Measurements from ENCODE around the gene NIF3L1. TPM values are rescaled to one million over a fixed set of nuclear protein-coding genes. Genes with fewer than 3 reads are reported as not detected.

Gene NIF3L1
- total and polyA plus RNA-seq, 10 of the 15 experiments (the other 5 are each of a cell fraction or from before 2014, with no cell fraction given) = 27.6 to 95.9 (median 53.8) TPM

DNA sequence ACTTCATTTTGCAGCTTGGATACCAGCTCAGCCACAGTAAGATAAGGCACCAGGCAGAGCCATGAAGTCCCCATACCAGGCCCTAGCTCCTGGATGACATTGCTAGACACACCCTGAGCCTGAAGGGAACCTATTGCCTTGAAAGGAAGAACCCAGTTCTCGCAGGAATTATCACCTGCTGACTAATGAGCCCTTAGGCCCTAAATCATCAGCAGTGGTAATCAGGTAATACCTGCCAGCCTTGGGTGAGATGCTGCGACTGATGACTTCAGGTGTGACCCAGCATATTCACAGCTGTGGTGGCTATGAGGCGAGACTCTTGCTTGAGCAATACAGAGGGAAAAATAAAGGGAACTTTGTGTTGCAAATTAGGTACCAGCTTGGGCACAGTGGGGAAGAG, 49.7 kb upstream of the NIF3L1 start:
- Histone ChIP-seq H3K27me3 (replicated peaks in 1 of 2; ENCODE audit: control insufficient read depth in 2 of 2, insufficient read depth in 2 of 2, low read length in 1 of 2) (no peaks in the 10 kb centered on the region), H3K79me2 (ENCODE audit: control insufficient read depth, insufficient read depth, low read length) (no peaks in the 10 kb centered on the region), H3K4me2 (ENCODE audit: control insufficient read depth, insufficient read depth) (no peak overlapping the region), H2AFZ (ENCODE audit: control insufficient read depth, low read depth, low read length) (no peak overlapping the region), H3K27ac (ENCODE audit: control insufficient read depth, insufficient read depth) (no peak overlapping the region), H3K4me3 (no peak overlapping the region), H3K36me3 (ENCODE audit: control insufficient read depth in 2 of 2, insufficient read depth in 2 of 2, low read length in 1 of 2) (no peaks in the 10 kb centered on the region), H4K20me1 (ENCODE audit: control insufficient read depth, insufficient read depth) (no peaks in the 10 kb centered on the region), H3K4me1 (ENCODE audit: control insufficient read depth, insufficient read depth, low read length) (no peaks in the 10 kb centered on the region), H3K9ac (ENCODE audit: control insufficient read depth, insufficient read depth, low read length) (no peak overlapping the region), H3K9me3 (replicated peaks; ENCODE audit: control insufficient read depth, insufficient read depth, low read length) (no peaks in the 10 kb centered on the region; the same call in 1 of the 3 replicates)
- no TSS peak for BruUV-seq (replicated peaks)
- in situ Hi-C loops (cut with MboI) = no loop called here
- ChIA-PET RAD21 (ENCODE audit: unreplicated experiment) (no interaction called here), POLR2A (no interaction called here), CTCF (interaction anchor here (0.6 to 1.1 kb wide), 2 partner anchors 12 to 185 kb away, joined by 3 to 4 read pairs; no protein-coding TSS in a partner anchor), SMC1A (ENCODE audit: uncharacterized antibody, unreplicated experiment) (interaction anchor here (1.2 kb wide), 1 partner anchor 19 kb away, joined by 3 read pairs; no protein-coding TSS in a partner anchor)
- WGBS (ENCODE audit: insufficient coverage, insufficient replicate concordance, low lambda C conversion rate, missing lambda C conversion rate) = 51% methylated on average over 3 of the region's 3 CpGs
- intact Hi-C loops (cut with micrococcal nuclease; ENCODE audit: unreplicated experiment) = no loop called here
- DNase-seq (ENCODE audit: low read depth, low spot score) = no peak
- FAIRE-seq = no peak
- ATAC-seq = no peak
- TF ChIP-seq, protein P1, sequence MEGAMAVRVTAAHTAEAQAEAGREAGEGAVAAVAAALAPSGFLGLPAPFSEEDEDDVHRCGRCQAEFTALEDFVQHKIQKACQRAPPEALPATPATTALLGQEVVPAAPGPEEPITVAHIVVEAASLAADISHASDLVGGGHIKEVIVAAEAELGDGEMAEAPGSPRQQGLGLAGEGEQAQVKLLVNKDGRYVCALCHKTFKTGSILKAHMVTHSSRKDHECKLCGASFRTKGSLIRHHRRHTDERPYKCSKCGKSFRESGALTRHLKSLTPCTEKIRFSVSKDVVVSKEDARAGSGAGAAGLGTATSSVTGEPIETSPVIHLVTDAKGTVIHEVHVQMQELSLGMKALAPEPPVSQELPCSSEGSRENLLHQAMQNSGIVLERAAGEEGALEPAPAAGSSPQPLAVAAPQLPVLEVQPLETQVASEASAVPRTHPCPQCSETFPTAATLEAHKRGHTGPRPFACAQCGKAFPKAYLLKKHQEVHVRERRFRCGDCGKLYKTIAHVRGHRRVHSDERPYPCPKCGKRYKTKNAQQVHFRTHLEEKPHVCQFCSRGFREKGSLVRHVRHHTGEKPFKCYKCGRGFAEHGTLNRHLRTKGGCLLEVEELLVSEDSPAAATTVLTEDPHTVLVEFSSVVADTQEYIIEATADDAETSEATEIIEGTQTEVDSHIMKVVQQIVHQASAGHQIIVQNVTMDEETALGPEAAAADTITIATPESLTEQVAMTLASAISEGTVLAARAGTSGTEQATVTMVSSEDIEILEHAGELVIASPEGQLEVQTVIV (IDR thresholded peaks at IDR 0.05; ENCODE audit: borderline replicate concordance, partially characterized antibody) = no peak
- TF ChIP-seq TCF12 (IDR thresholded peaks at IDR 0.05; ENCODE audit: low read depth, low read length) (no peak), CHD2 (IDR thresholded peaks at IDR 0.05; ENCODE audit: borderline replicate concordance, low read depth, low read length) (no peak), NBN (IDR thresholded peaks at IDR 0.05) (no peak), MEF2A (IDR thresholded peaks at IDR 0.05; ENCODE audit: insufficient read depth, low read depth, low read length) (no peak), RCOR1 (conservative IDR thresholded peaks at IDR 0.05; ENCODE audit: low read depth, low read length) (no peak), ESRRA (IDR thresholded peaks at IDR 0.05; ENCODE audit: low read length) (no peak), ZBED1 (IDR thresholded peaks at IDR 0.05; ENCODE audit: borderline replicate concordance) (no peak), BRCA1 (IDR thresholded peaks at IDR 0.05; ENCODE audit: low read depth, low read length) (no peak), GABPA (IDR thresholded peaks at IDR 0.05; ENCODE audit: low read depth) (no peak), KLF5 (IDR thresholded peaks at IDR 0.05; ENCODE audit: partially characterized antibody) (no peak), HDAC2 (IDR thresholded peaks at IDR 0.05) (no peak), SMC3 (IDR thresholded peaks at IDR 0.05; ENCODE audit: borderline replicate concordance, low read length) (no peak)
- TF ChIP-seq, protein P2, sequence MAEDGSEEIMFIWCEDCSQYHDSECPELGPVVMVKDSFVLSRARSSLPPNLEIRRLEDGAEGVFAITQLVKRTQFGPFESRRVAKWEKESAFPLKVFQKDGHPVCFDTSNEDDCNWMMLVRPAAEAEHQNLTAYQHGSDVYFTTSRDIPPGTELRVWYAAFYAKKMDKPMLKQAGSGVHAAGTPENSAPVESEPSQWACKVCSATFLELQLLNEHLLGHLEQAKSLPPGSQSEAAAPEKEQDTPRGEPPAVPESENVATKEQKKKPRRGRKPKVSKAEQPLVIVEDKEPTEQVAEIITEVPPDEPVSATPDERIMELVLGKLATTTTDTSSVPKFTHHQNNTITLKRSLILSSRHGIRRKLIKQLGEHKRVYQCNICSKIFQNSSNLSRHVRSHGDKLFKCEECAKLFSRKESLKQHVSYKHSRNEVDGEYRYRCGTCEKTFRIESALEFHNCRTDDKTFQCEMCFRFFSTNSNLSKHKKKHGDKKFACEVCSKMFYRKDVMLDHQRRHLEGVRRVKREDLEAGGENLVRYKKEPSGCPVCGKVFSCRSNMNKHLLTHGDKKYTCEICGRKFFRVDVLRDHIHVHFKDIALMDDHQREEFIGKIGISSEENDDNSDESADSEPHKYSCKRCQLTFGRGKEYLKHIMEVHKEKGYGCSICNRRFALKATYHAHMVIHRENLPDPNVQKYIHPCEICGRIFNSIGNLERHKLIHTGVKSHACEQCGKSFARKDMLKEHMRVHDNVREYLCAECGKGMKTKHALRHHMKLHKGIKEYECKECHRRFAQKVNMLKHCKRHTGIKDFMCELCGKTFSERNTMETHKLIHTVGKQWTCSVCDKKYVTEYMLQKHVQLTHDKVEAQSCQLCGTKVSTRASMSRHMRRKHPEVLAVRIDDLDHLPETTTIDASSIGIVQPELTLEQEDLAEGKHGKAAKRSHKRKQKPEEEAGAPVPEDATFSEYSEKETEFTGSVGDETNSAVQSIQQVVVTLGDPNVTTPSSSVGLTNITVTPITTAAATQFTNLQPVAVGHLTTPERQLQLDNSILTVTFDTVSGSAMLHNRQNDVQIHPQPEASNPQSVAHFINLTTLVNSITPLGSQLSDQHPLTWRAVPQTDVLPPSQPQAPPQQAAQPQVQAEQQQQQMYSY (CRISPR knock-in tag; IDR thresholded peaks at IDR 0.05) = no peak
- TF ChIP-seq, protein P3, sequence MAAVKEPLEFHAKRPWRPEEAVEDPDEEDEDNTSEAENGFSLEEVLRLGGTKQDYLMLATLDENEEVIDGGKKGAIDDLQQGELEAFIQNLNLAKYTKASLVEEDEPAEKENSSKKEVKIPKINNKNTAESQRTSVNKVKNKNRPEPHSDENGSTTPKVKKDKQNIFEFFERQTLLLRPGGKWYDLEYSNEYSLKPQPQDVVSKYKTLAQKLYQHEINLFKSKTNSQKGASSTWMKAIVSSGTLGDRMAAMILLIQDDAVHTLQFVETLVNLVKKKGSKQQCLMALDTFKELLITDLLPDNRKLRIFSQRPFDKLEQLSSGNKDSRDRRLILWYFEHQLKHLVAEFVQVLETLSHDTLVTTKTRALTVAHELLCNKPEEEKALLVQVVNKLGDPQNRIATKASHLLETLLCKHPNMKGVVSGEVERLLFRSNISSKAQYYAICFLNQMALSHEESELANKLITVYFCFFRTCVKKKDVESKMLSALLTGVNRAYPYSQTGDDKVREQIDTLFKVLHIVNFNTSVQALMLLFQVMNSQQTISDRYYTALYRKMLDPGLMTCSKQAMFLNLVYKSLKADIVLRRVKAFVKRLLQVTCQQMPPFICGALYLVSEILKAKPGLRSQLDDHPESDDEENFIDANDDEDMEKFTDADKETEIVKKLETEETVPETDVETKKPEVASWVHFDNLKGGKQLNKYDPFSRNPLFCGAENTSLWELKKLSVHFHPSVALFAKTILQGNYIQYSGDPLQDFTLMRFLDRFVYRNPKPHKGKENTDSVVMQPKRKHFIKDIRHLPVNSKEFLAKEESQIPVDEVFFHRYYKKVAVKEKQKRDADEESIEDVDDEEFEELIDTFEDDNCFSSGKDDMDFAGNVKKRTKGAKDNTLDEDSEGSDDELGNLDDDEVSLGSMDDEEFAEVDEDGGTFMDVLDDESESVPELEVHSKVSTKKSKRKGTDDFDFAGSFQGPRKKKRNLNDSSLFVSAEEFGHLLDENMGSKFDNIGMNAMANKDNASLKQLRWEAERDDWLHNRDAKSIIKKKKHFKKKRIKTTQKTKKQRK (IDR thresholded peaks at IDR 0.05; ENCODE audit: low read depth, low read length) = no peak
- TF ChIP-seq, protein P4, sequence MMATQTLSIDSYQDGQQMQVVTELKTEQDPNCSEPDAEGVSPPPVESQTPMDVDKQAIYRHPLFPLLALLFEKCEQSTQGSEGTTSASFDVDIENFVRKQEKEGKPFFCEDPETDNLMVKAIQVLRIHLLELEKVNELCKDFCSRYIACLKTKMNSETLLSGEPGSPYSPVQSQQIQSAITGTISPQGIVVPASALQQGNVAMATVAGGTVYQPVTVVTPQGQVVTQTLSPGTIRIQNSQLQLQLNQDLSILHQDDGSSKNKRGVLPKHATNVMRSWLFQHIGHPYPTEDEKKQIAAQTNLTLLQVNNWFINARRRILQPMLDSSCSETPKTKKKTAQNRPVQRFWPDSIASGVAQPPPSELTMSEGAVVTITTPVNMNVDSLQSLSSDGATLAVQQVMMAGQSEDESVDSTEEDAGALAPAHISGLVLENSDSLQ (IDR thresholded peaks at IDR 0.05) = no peak
